ENCODE measurements around the gene NACA2.

GRCh38 chr17:61625564-61625963 is 34.5 kb upstream of the NACA2 start:
- TF ChIP-seq CTCF (IDR thresholded peaks at IDR 0.05) (no peak), SMAD3 (CRISPR knock-in tag; IDR thresholded peaks at IDR 0.05; ENCODE audit: borderline replicate concordance) (no peak), MAX (CRISPR knock-in tag; IDR thresholded peaks at IDR 0.05) (no peak), CBFB (CRISPR knock-in tag; IDR thresholded peaks at IDR 0.05; ENCODE audit: low read depth) (no peak)

All from WTC11 (cell line).